AG04450 (cell line): ENCODE measurements around the gene SLC25A53. TPM values are rescaled to one million over a fixed set of nuclear protein-coding genes. Genes with fewer than 3 reads are reported as not detected.

Experiments
- CTCF ChIA-PET: fragments of 300-600, 350-600 bp; formaldehyde crosslinking; extraction: SDS; loops from one replicate; lab custom pipeline; 2022; ENCODE audit warnings: antibody characterized with exemption, inconsistent platforms; lab: Charles Lee
- POLR2A ChIA-PET: fragments of 350-600 bp; formaldehyde crosslinking; extraction: SDS; loops from one replicate; lab custom pipeline; 2021; ENCODE audit warnings: antibody characterized with exemption, inconsistent platforms; lab: Yijun Ruan, JAX
- DNase-seq: peaks from one replicate; pipeline ENCODE4 v3.0.0-alpha.2; 2011; ENCODE audit warnings: low read depth, low spot score
- H3K27ac ChIP-seq: one replicate; pipeline ENCODE4 v1.5.1; 2012; ENCODE audit warnings: low read depth, low read length, control low read depth
- H3K27me3 ChIP-seq: one replicate; pipeline ENCODE4 v1.6.0; 2012; ENCODE audit warnings: low read length; ENCODE audit not compliant: control insufficient read depth, insufficient read depth
- H3K4me3 ChIP-seq: 2 replicates; pipeline ENCODE4 v1.5.1; 2011; ENCODE audit warnings: mild to moderate bottlenecking, low read depth, low read length, control low read depth
- H3K9me3 ChIP-seq: 2 replicates; pipeline ENCODE4 v1.5.1; 2012; ENCODE audit warnings: low read length; ENCODE audit not compliant: control insufficient read depth, insufficient read depth
- CTCF ChIP-seq: IDR thresholded peaks from 2 replicates; pipeline ENCODE4 v1.5.1; 2011; ENCODE audit warnings: low read depth, low read length, control low read depth, inconsistent platforms
- polyA plus RNA-seq: library from polyadenylated mRNA; depleted of rRNA; stranded (reverse); fragments of >200 nt; gene quantifications from 2 replicates; pipeline ENCODE4 v1.2.3, GENCODE V29; 2011

The SLC25A53 gene
- polyA plus RNA-seq, 1 experiment = 5.6 TPM

GRCh38 chrX:104135677-104136076 lies 21.1 kb downstream of the SLC25A53 start:
- H3K27ac ChIP-seq = peak overlapping the region; percentile 11
- no peak for DNase-seq
- no peaks in the 10 kb centered on the region for H3K9me3 ChIP-seq
- no peak overlapping the region for H3K4me3 ChIP-seq
- H3K27me3 ChIP-seq = no peaks in the 10 kb centered on the region
- ChIA-PET CTCF (interaction anchor here (0.6 to 3.2 kb wide), 20 partner anchors 8 to 294 kb away, joined by 3 to 35 read pairs (median 4); partner anchors contain the start of genes FAM199X and ZCCHC18), POLR2A (interaction anchor here (1.0 kb wide), 1 partner anchor 21 kb away, joined by 4 read pairs; the partner anchor contains the start of gene SLC25A53)
- TF ChIP-seq CTCF = no peak

- ChIA-PET POLR2A (no interaction called here), CTCF (no interaction called here)
- TF ChIP-seq CTCF = no peak
- Histone ChIP-seq H3K27ac (no peak overlapping the region), H3K4me3 (no peak overlapping the region), H3K9me3 (no peaks in the 10 kb centered on the region), H3K27me3 (no peaks in the 10 kb centered on the region)
- no peak for DNase-seq
Measured at GRCh38 chrX:104134583-104135261, 22.1 kb downstream of the SLC25A53 start.

GRCh38 chrX:104130808-104131207 lies 26.0 kb downstream of the SLC25A53 start:
- Histone ChIP-seq H3K9me3 (no peaks in the 10 kb centered on the region), H3K27me3 (no peaks in the 10 kb centered on the region), H3K4me3 (no peak overlapping the region), H3K27ac (no peak overlapping the region)
- DNase-seq = no peak
- CTCF ChIA-PET = no interaction called here
- no peak for TF ChIP-seq CTCF
- POLR2A ChIA-PET = no interaction called here

- ChIA-PET CTCF (no interaction called here), POLR2A (no interaction called here)
- TF ChIP-seq CTCF = no peak
- Histone ChIP-seq H3K27me3 (no peaks in the 10 kb centered on the region), H3K4me3 (no peak overlapping the region), H3K9me3 (no peaks in the 10 kb centered on the region), H3K27ac (no peak overlapping the region)
- DNase-seq = no peak
Measured at GRCh38 chrX:104126856-104127255, 30.0 kb downstream of the SLC25A53 start.

- DNase-seq = no peak
- no peak overlapping the region for H3K4me3 ChIP-seq
- TF ChIP-seq CTCF = no peak
Measured at GRCh38 chrX:104122829-104123228, 34.0 kb downstream of the SLC25A53 start.

More at GRCh38 chrX:104122829-104123228, 34.0 kb downstream of the SLC25A53 start:
- H3K27ac ChIP-seq = no peak overlapping the region
- ChIA-PET POLR2A (no interaction called here), CTCF (interaction anchor here (0.6 to 3.7 kb wide), 2 partner anchors 14 to 278 kb away, joined by 3 to 22 read pairs; no protein-coding TSS in a partner anchor)
- H3K9me3 ChIP-seq = no peaks in the 10 kb centered on the region
- H3K27me3 ChIP-seq = no peaks in the 10 kb centered on the region
